Rectal smooth muscle tissue (tissue), 1 donor: ENCODE data around the gene KCP.
A peak's percentile ranks its signal among the peaks of the same experiment; 100 is the strongest.

Experiments used
- H3K27ac ChIP-seq: one replicate; pipeline ENCODE4 v1.7.0; 2013; ENCODE audit warnings: low read depth, low read length, inconsistent platforms
- H3K27me3 ChIP-seq: one replicate; pipeline ENCODE4 v1.7.0; 2013; ENCODE audit warnings: low read length; ENCODE audit not compliant: control insufficient read depth, insufficient read depth
- H3K36me3 ChIP-seq: one replicate; pipeline ENCODE4 v1.7.0; 2013; ENCODE audit warnings: low read length; ENCODE audit not compliant: control insufficient read depth, insufficient read depth
- H3K4me1 ChIP-seq: one replicate; pipeline ENCODE4 v1.7.0; 2013; ENCODE audit warnings: low read length; ENCODE audit not compliant: control insufficient read depth, insufficient read depth
- H3K4me3 ChIP-seq: one replicate; pipeline ENCODE4 v1.7.0; 2013; ENCODE audit warnings: low read length
- H3K9ac ChIP-seq: one replicate; pipeline ENCODE4 v1.7.0; 2013; ENCODE audit warnings: low read length

Gene KCP

DNA sequence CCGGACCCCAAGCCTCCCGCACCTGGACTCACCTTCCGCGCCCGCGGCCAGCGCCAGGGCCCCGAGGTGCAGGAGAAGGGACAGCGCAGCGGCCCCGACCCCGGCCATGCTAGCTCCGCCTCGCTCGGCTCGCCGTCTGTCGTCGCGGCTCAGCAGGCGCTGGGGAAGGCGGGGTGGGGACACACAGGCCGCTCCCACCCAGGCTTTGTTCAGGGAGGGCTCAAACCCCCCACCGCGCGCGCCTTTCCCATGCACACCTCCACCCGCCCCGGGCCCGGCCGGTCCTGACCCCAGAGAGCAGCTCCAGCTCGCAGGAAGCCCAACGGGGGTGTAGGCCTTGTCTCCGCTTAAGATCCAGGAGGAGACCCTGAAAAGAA lies at the start of gene KCP:
Gene KCP, minus strand, starts transcription at position 141 of the 377 bp plus-strand sequence. Its CDS starts 33 bp downstream, at position 108.
- H3K27me3 ChIP-seq: peaks cover 20% of the 10 kb centered on the region
- H3K4me3 ChIP-seq: peak within 1 kb of the TSS; percentile 23
- no peaks in the 10 kb centered on the region for H3K36me3 ChIP-seq
- no peak within 1 kb of the TSS for H3K27ac ChIP-seq
- peaks cover 4% of the 10 kb centered on the region for H3K4me1 ChIP-seq
- H3K9ac ChIP-seq: no peak within 1 kb of the TSS

DNA sequence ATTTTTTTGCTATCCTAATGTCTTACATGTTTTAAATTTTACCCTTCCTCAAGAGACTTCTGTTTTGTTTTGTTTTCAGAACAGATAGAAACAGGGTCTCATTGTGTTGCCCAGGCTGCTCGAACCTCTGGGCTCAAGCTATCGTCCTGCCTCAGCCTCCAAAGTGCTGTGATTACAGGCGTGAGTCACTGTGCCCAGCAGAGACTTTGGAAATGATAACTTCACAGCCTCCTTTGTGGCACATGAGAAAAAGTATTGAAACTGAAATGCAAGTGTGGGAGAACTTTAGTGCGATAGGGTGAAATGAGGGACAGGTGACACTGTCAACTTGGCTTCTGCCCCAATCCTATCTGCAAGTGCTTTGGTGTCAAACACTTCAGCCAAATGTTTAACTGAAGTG lies 48.8 kb upstream of the KCP start:
- no peaks in the 10 kb centered on the region for H3K4me1 ChIP-seq
- no peaks in the 10 kb centered on the region for H3K27me3 ChIP-seq
- no peak overlapping the region for H3K4me3 ChIP-seq
- no peak overlapping the region for H3K9ac ChIP-seq
- peaks cover 6% of the 10 kb centered on the region for H3K36me3 ChIP-seq
- no peak overlapping the region for H3K27ac ChIP-seq

DNA sequence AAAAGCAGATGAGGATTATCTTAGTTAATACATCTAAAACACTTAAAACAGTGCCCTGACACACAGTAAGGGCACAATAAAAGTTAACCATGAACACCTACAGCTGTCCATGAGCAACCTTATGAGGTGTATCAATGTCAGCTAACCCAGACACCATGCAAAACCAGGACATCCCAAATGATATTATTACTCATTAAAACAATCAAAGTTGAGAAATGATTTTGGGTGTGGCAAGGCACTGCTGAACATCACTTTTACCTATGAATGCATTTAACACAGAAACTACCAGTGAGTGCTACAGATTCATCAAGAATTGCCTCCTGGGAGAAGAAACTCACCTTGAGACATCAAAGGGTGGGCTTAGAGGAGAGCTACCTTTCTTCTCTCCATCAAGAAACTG lies 45.5 kb upstream of the KCP start:
- Histone ChIP-seq H3K27me3 (no peaks in the 10 kb centered on the region), H3K9ac (no peak overlapping the region), H3K4me1 (no peaks in the 10 kb centered on the region), H3K36me3 (peaks cover 18% of the 10 kb centered on the region), H3K27ac (no peak overlapping the region), H3K4me3 (no peak overlapping the region)

DNA sequence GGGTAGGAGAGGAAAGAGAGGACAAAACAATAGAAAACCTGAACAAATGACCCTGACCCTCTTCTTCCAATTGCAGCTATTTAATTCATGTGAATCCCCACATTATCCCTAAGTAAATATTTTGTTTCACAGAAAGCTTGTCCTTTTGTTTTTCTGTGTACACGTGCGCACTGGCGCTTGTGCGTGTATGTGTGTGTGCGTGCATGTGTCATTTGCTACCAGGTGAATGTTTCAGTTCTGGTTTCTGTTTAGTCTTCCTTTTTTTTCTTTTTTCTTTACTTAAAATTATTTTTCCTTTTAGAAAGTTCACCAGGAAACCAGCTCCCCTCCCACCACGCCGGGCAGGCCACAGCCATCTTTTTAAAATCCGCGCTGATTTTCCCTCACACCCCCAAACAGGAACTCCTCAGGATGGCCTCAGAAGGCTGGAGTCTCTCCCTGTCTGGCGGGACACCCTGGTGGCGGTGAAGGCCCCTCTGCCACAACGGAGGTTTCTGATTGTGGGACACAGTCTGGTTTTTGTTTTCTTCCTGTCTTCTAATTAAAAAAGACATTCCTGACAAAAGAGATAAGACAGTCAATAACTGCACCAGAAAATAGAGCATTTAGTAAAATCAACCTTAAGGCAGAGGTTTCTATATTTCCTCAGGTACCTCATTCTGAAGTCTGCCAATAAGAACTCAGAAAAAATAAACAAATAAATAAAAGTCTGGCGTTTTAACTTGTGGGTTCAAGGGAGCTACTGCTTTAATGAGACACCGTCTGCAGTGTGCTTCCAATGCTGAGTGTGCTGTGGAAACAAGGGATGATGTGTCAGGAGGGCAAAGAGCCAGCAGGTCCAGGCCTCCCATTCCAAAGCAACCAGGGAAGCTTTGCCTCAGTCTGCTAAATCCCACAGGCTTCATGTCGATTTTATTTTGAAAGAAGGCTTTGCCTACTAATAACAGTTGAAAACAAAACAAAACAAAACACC lies 44.6 kb upstream of the KCP start:
- H3K9ac ChIP-seq: no peak overlapping the region
- no peak overlapping the region for H3K4me3 ChIP-seq
- H3K27me3 ChIP-seq: no peaks in the 10 kb centered on the region
- peaks cover 18% of the 10 kb centered on the region for H3K36me3 ChIP-seq
- H3K27ac ChIP-seq: no peak overlapping the region
- no peaks in the 10 kb centered on the region for H3K4me1 ChIP-seq

DNA sequence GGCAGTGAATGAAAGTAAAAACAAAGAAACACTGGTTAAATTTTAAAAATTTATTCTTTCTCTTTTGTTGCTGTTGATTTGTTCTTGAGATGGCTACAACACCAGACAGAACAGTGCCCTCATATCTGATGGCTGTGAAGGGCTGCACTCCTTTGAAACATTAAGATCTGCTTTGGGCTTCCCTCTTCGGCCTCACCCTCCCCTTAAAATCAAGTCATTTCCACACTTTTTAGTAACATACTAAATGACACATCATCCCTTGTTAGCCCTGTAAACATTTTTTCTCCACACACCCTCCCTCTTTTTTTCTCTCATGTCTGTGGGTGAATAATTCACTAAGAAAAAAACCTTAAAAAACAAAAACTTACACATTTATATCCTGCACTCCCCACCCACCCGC lies 43.6 kb upstream of the KCP start:
- Histone ChIP-seq H3K27me3 (no peaks in the 10 kb centered on the region), H3K9ac (no peak overlapping the region), H3K4me3 (no peak overlapping the region), H3K36me3 (peaks cover 20% of the 10 kb centered on the region), H3K4me1 (no peaks in the 10 kb centered on the region), H3K27ac (no peak overlapping the region)

DNA sequence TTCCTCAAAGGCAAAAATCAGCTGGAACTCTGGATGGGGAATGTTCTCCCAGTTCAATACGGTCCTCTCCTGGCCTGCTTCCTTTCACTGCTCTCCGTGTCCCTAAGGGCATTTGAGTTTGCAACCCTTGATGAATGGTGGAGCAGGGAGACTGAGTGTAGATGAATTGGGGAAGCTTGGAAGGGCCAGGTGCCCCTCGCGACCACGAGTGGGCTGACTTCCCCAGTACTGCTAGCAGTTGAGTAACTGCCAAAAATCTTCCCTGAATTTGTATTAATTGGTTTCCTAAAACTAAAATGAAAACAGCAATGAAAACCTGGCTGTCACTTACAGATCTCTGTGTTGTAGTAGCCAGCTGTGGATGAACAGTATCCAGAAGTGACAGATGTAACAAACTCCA lies 40.8 kb upstream of the KCP start:
- peaks cover 14% of the 10 kb centered on the region for H3K36me3 ChIP-seq
- no peak overlapping the region for H3K9ac ChIP-seq

DNA sequence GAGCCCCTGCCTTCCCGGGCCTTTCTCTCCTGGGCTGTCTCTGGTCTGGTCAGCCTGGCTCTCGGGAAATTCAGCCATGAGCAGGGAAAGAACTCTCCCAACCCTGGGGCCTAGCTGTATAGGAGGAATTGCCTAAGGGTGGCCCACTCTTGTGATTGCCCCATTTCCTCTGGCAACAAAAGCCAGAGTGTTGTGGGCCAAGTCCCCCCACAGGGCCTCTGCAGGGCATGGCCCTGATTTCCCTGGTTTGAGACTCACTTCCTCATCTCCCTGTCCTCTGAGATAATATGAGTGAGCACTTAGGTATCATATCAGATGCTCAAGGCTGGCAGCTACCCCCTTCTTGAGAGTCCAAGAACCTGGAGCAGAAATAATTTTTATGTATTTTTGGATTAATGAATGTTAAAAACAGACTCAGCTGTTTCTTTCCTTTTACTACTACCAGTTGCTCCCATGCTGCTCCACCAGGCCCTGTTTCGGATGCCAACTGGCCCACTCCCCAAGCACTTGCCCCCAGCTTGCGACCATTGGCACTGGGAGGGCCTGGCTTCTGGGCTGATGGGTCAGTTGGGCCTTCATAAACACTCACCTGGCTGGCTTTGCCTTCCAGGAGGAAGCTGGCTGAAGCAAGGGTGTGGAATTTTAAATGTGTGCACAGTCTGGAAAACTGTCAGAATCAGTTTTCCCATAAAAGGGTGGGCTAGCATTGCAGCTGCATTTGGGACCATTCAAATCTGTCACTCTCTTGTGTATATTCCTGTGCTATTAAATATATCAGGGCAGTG lies 38.7 kb upstream of the KCP start:
- Histone ChIP-seq H3K4me1 (no peaks in the 10 kb centered on the region), H3K36me3 (peaks cover 14% of the 10 kb centered on the region), H3K27ac (no peak overlapping the region), H3K4me3 (no peak overlapping the region), H3K9ac (no peak overlapping the region), H3K27me3 (no peaks in the 10 kb centered on the region)

More for the DNA sequence above, 40.8 kb upstream of the KCP start:
- no peak overlapping the region for H3K4me3 ChIP-seq
- no peak overlapping the region for H3K27ac ChIP-seq
- no peaks in the 10 kb centered on the region for H3K27me3 ChIP-seq
- H3K4me1 ChIP-seq: no peaks in the 10 kb centered on the region

DNA sequence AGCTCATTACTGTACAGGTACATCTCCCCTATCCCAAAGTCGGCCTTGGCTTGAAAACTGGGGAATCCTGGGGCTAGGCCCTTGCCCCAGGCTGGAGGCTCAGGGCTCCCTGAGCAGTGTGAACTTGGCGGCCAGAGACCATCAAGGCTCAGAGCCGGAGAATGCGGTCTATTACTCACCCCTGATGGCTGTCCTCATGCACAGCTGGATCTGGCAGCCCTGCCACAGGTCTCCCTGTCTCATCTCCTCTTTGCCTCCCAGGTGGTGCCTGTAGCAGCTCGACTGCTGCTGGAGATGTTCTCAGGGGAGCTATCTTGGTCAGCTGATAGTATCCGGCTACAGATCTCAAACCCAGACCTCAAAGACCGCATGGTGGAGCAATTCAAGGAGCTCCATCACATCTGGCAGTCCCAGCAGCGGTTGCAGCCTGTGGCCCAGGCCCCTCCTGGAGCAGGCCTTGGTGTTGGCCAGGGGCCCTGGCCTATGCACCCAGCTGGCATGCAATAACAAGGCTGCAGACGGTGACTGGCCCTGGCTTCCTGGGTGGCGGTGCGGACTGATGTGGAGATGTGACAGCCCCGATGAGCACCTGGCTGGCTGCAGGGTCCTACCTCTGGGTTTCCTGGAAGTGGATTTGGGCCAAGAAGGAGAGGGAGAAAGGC lies 37.9 kb upstream of the KCP start:
- Histone ChIP-seq H3K4me3 (no peak overlapping the region), H3K9ac (no peak overlapping the region), H3K27me3 (no peaks in the 10 kb centered on the region), H3K4me1 (no peaks in the 10 kb centered on the region), H3K27ac (no peak overlapping the region), H3K36me3 (peaks cover 9% of the 10 kb centered on the region)

DNA sequence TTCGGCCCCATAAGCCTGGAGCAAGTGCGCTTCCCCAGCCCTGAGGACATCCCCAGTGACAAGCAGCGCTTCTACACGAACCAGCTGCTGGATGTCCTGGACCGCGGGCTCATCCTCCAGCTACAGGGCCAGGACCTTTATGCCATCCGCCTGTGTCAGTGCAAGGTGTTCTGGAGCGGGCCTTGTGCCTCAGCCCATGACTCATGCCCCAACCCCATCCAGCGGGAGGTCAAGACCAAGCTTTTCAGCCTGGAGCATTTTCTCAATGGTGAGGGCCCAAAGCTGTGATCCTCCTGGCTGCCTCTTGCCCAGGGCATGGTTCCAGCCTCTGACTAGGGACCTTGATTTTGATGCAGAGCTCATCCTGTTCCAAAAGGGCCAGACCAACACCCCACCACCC lies 37.3 kb upstream of the KCP start:
- Histone ChIP-seq H3K9ac (no peak overlapping the region), H3K27ac (no peak overlapping the region), H3K4me3 (no peak overlapping the region), H3K36me3 (peaks cover 6% of the 10 kb centered on the region), H3K4me1 (no peaks in the 10 kb centered on the region), H3K27me3 (no peaks in the 10 kb centered on the region)

DNA sequence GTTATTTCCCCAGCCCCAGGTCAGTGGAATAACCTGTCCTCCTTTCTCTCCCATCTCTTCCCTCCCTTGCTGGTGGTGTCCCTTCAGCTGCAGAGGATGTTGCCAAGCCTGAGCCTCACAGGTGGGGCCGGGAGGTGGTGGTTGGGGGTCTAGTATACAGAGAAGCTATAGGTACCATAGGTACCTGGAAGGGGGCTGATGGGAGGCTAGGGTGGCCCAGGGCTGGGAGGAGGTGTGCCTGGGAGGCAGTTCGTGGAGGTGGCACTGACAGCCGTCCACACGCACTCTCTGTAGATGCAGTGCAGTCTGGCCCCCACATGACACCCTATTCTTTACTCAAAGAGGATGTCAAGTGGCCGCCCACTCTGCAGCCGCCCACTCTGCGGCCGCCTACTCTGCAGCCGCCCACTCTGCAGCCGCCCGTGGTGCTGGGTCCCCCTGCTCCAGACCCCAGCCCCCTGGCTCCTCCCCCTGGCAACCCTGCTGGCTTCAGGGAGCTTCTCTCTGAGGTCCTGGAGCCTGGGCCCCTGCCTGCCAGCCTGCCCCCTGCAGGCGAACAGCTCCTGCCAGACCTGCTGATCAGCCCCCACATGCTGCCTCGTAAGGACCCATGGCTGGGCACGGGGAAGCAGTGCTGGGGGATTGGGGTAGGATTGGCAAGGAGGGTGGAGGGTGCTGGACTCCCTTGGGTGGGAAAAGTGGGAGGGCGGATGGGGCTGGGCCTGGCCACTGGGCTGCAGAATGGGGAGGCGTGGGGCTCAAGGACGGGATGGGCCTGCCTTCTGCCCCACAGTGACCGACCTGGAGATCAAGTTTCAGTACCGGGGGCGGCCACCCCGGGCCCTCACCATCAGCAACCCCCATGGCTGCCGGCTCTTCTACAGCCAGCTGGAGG lies 36.7 kb upstream of the KCP start:
- Histone ChIP-seq H3K4me3 (no peak overlapping the region), H3K4me1 (no peaks in the 10 kb centered on the region), H3K36me3 (peaks cover 2% of the 10 kb centered on the region), H3K27me3 (no peaks in the 10 kb centered on the region), H3K27ac (no peak overlapping the region), H3K9ac (no peak overlapping the region)

DNA sequence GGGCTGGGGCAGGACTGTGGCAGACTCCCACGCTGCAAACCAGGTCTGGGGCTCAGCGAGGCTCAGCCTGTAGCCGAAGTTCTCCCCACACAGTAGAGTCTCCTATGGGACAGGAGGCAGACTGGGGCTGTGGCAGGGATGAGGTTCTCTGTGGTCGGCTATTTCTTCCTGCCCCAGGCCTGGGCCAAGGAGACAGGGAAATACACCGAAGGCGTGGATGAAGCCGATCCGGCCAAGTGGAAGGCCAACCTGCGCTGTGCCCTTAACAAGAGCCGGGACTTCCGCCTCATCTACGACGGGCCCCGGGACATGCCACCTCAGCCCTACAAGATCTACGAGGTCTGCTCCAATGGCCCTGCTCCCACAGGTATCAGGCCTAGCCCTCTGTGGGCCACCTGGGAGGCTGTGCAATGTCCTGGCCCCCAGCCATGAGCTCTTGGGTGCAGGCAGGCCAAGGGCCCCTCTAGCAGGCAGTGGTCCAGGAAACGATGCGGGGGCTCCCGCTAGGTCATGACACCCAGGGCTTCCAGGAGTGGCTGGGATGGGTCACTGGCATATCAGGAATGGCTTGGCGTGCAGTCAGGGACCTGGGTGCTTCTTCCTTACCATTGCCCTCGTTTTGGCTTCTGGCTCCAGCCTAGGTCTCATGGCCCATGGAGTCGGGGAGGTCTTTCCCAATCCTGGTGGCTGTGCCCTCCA lies 35.3 kb upstream of the KCP start:
- Histone ChIP-seq H3K27ac (no peak overlapping the region), H3K27me3 (no peaks in the 10 kb centered on the region), H3K9ac (no peak overlapping the region), H3K36me3 (peaks cover 2% of the 10 kb centered on the region), H3K4me3 (no peak overlapping the region), H3K4me1 (no peaks in the 10 kb centered on the region)
